Suppressor macrophage (primary cell): ENCODE data around the gene MAST4.

Experiments
- DNase-seq, 4 experiments: peaks; one replicate each; pipeline ENCODE4 v3.0.0-alpha.2; 2020 to 2022

MAST4 gene

GRCh38 chr5:66880401-66880800, 284.2 kb downstream of the MAST4 start:
- peak in 2 of 4 experiments; percentile 45 to 55 for DNase-seq

- DNase-seq: no peak
Observed at GRCh38 chr5:66881480-66882161, 285.4 kb downstream of the MAST4 start.

- no peak for DNase-seq
Observed at GRCh38 chr5:66882606-66883227, 286.5 kb downstream of the MAST4 start.

GRCh38 chr5:66884564-66885243, 288.5 kb downstream of the MAST4 start:
- no peak for DNase-seq

- DNase-seq: no peak
Observed at GRCh38 chr5:66886941-66887340, 290.7 kb downstream of the MAST4 start.

- DNase-seq: no peak
Observed at GRCh38 chr5:66888613-66889012, 292.4 kb downstream of the MAST4 start.

GRCh38 chr5:66889056-66889455, 292.9 kb downstream of the MAST4 start:
- no peak for DNase-seq

- no peak for DNase-seq
Observed at GRCh38 chr5:66889524-66889923, 293.3 kb downstream of the MAST4 start.

- DNase-seq: peak in 2 of 4 experiments; percentile 9 to 10
Observed at GRCh38 chr5:66891184-66891925, 295.2 kb downstream of the MAST4 start.

- DNase-seq: no peak
Observed at GRCh38 chr5:66892716-66893115, 296.5 kb downstream of the MAST4 start.

GRCh38 chr5:66894480-66895240, 298.5 kb downstream of the MAST4 start:
- peak in 2 of 4 experiments; percentile 9 to 11 for DNase-seq

GRCh38 chr5:66896171-66896570, 300.0 kb downstream of the MAST4 start:
- peak in 3 of 4 experiments; percentile 13 to 48 (median 19) for DNase-seq

GRCh38 chr5:66897356-66897755, 301.2 kb downstream of the MAST4 start:
- no peak for DNase-seq

GRCh38 chr5:66898241-66898995, 302.2 kb downstream of the MAST4 start:
- DNase-seq: no peak

GRCh38 chr5:66903218-66903617, 307.0 kb downstream of the MAST4 start:
- DNase-seq: no peak

- no peak for DNase-seq
Observed at GRCh38 chr5:66903709-66904108, 307.5 kb downstream of the MAST4 start.

GRCh38 chr5:66904189-66904588, 308.0 kb downstream of the MAST4 start:
- DNase-seq: no peak

- no peak for DNase-seq
Observed at GRCh38 chr5:66906021-66906420, 309.8 kb downstream of the MAST4 start.

- DNase-seq: no peak
Observed at GRCh38 chr5:66908230-66908629, 312.0 kb downstream of the MAST4 start.

GRCh38 chr5:66909364-66909763, 313.2 kb downstream of the MAST4 start:
- no peak for DNase-seq

GRCh38 chr5:66912787-66913186, 316.6 kb downstream of the MAST4 start:
- DNase-seq: no peak

- no peak for DNase-seq
Observed at GRCh38 chr5:66915531-66915930, 319.3 kb downstream of the MAST4 start.
